ENCODE data around the gene CT47C1. TPM values are rescaled to one million over a fixed set of nuclear protein-coding genes. Genes with fewer than 3 reads are reported as not detected.

The CT47C1 gene
- total and polyA plus RNA-seq, 2 experiments from 2014 or later = not detected

- Histone ChIP-seq H3K36me3 (ENCODE audit: low read depth) (no peaks in the 10 kb centered on the region), H3F3A (ENCODE audit: insufficient read depth) (no peaks in the 10 kb centered on the region), H2AFZ (no peak overlapping the region), H4K20me1 (ENCODE audit: insufficient read depth) (no peaks in the 10 kb centered on the region), H3K4me3 (no peak overlapping the region), H3K79me2 (ENCODE audit: insufficient read depth) (no peaks in the 10 kb centered on the region), H3K9me3 (ENCODE audit: low read depth) (no peaks in the 10 kb centered on the region), H3K4me1 (ENCODE audit: insufficient read depth) (no peaks in the 10 kb centered on the region), H3K9ac (no peak overlapping the region), H3K4me2 (ENCODE audit: unreplicated experiment) (no peak overlapping the region), H3K27me3 (replicated peaks; ENCODE audit: insufficient read depth) (no peaks in the 10 kb centered on the region), H3K9me2 (ENCODE audit: insufficient read depth) (no peaks in the 10 kb centered on the region), H3K27ac (no peak overlapping the region)
- in situ Hi-C loops (cut with MboI) = loop anchor here (5.0 to 10.0 kb wide), 2 partner anchors 62 to 224 kb away; no protein-coding TSS in a partner anchor
- no peak for DNase-seq
- no peak for TF ChIP-seq EZH2phosphoT487 (IDR thresholded peaks at IDR 0.05; ENCODE audit: insufficient read depth, low read depth)
- no peak for TF ChIP-seq EZH2 (IDR thresholded peaks at IDR 0.05; ENCODE audit: insufficient read depth, poor library complexity, severe bottlenecking)
- WGBS, 2 experiments (ENCODE audit: low coverage in 1 of 2, low lambda C conversion rate in 2 of 2, missing lambda C conversion rate in 2 of 2) = 55 to 67% methylated on average over 1 of the region's 1 CpG
Observed at GRCh38 chrX:119069128-119069527, 3.7 kb upstream of the CT47C1 start.

- Histone ChIP-seq H3K36me3 (ENCODE audit: low read depth) (no peaks in the 10 kb centered on the region), H3K9ac (no peak overlapping the region), H3K27me3 (replicated peaks; ENCODE audit: insufficient read depth) (no peaks in the 10 kb centered on the region), H3K79me2 (ENCODE audit: insufficient read depth) (no peaks in the 10 kb centered on the region), H3K4me1 (ENCODE audit: insufficient read depth) (no peaks in the 10 kb centered on the region), H3K27ac (no peak overlapping the region), H3K4me3 (no peak overlapping the region), H3K9me2 (ENCODE audit: insufficient read depth) (no peaks in the 10 kb centered on the region), H3F3A (ENCODE audit: insufficient read depth) (no peaks in the 10 kb centered on the region), H4K20me1 (ENCODE audit: insufficient read depth) (no peaks in the 10 kb centered on the region), H2AFZ (no peak overlapping the region), H3K9me3 (ENCODE audit: low read depth) (no peaks in the 10 kb centered on the region), H3K4me2 (ENCODE audit: unreplicated experiment) (no peak overlapping the region)
- in situ Hi-C loops (cut with MboI) = loop anchor here (5.0 to 10.0 kb wide), 2 partner anchors 62 to 225 kb away; no protein-coding TSS in a partner anchor
- TF ChIP-seq EZH2 (IDR thresholded peaks at IDR 0.05; ENCODE audit: insufficient read depth, poor library complexity, severe bottlenecking) = no peak
- no peak for TF ChIP-seq EZH2phosphoT487 (IDR thresholded peaks at IDR 0.05; ENCODE audit: insufficient read depth, low read depth)
- no peak for DNase-seq
- 80 to 100% methylated on average over 1 of the region's 1 CpG for WGBS, 2 experiments (ENCODE audit: low coverage in 1 of 2, low lambda C conversion rate in 2 of 2, missing lambda C conversion rate in 2 of 2)
Observed at GRCh38 chrX:119069762-119070161, 3.0 kb upstream of the CT47C1 start.

- Histone ChIP-seq H3K4me2 (ENCODE audit: unreplicated experiment) (no peak overlapping the region), H3K27me3 (replicated peaks; ENCODE audit: insufficient read depth) (0 out of 2 replicates have a peak, but pooled peaks cover 3% of the 10 kb centered on the region), H3K4me3 (no peak overlapping the region), H3K9me2 (ENCODE audit: insufficient read depth) (no peaks in the 10 kb centered on the region), H3K36me3 (ENCODE audit: low read depth) (no peaks in the 10 kb centered on the region), H3K9me3 (ENCODE audit: low read depth) (no peaks in the 10 kb centered on the region), H3K4me1 (ENCODE audit: insufficient read depth) (no peaks in the 10 kb centered on the region), H4K20me1 (ENCODE audit: insufficient read depth) (no peaks in the 10 kb centered on the region), H3K79me2 (ENCODE audit: insufficient read depth) (no peaks in the 10 kb centered on the region), H3K9ac (no peak overlapping the region), H3F3A (ENCODE audit: insufficient read depth) (no peaks in the 10 kb centered on the region), H3K27ac (no peak overlapping the region), H2AFZ (no peak overlapping the region)
- in situ Hi-C loops (cut with MboI) = no loop called here
- 18 to 22% methylated on average over 2 of the region's 2 CpGs for WGBS, 2 experiments (ENCODE audit: low coverage in 1 of 2, low lambda C conversion rate in 2 of 2, missing lambda C conversion rate in 2 of 2)
- TF ChIP-seq EZH2phosphoT487 (IDR thresholded peaks at IDR 0.05; ENCODE audit: insufficient read depth, low read depth) (no peak), EZH2 (IDR thresholded peaks at IDR 0.05; ENCODE audit: insufficient read depth, poor library complexity, severe bottlenecking) (no peak)
- no peak for DNase-seq
Observed at GRCh38 chrX:119071381-119071780, 1.4 kb upstream of the CT47C1 start.

GRCh38 chrX:119073200-119073905 lies 560 bp downstream of the CT47C1 start:
- Histone ChIP-seq H3K9me2 (ENCODE audit: insufficient read depth) (no peaks in the 10 kb centered on the region), H3K9me3 (ENCODE audit: low read depth) (no peaks in the 10 kb centered on the region), H3K4me1 (ENCODE audit: insufficient read depth) (no peaks in the 10 kb centered on the region), H3K79me2 (ENCODE audit: insufficient read depth) (no peaks in the 10 kb centered on the region), H3K4me2 (ENCODE audit: unreplicated experiment) (no peak overlapping the region), H2AFZ (no peak overlapping the region), H3K27me3 (replicated peaks; ENCODE audit: insufficient read depth) (0 out of 2 replicates have a peak, but pooled peaks cover 3% of the 10 kb centered on the region), H3K27ac (no peak overlapping the region), H3F3A (ENCODE audit: insufficient read depth) (no peaks in the 10 kb centered on the region), H3K4me3 (no peak overlapping the region), H3K9ac (no peak overlapping the region), H4K20me1 (ENCODE audit: insufficient read depth) (no peaks in the 10 kb centered on the region), H3K36me3 (ENCODE audit: low read depth) (no peaks in the 10 kb centered on the region)
- TF ChIP-seq EZH2 (IDR thresholded peaks at IDR 0.05; ENCODE audit: insufficient read depth, poor library complexity, severe bottlenecking) (no peak), EZH2phosphoT487 (IDR thresholded peaks at IDR 0.05; ENCODE audit: insufficient read depth, low read depth) (no peak)
- in situ Hi-C loops (cut with MboI) = no loop called here
- DNase-seq = no peak
- WGBS, 2 experiments (ENCODE audit: low coverage in 1 of 2, low lambda C conversion rate in 2 of 2, missing lambda C conversion rate in 2 of 2) = 92 to 93% methylated on average over 16 to 43 of the region's 43 CpGs
